Hepatocyte (in vitro differentiated cells): ENCODE measurements around the gene THAP9.

Experiments used
- CTCF ChIP-seq: fragments of 200-600 bp; sonication (generic); IDR thresholded peaks from 2 replicates; pipeline ENCODE4 v1.5.1; 2016; ENCODE audit warnings: antibody characterized with exemption, mild to moderate bottlenecking; ENCODE audit not compliant: poor library complexity
- EZH2phosphoT487 ChIP-seq: fragments of 200-600 bp; sonication (generic); IDR thresholded peaks from one replicate; pipeline ENCODE4 v1.6.1; 2018; ENCODE audit warnings: antibody characterized with exemption, mild to moderate bottlenecking, low read depth, moderate library complexity; ENCODE audit not compliant: unreplicated experiment, severe bottlenecking

GRCh38 chr4:82864336-82864979 is 36.1 kb upstream of the THAP9 start:
- TF ChIP-seq CTCF (no peak), EZH2phosphoT487 (no peak)
